HepG2 (cell line): Measurements from ENCODE around the gene NEAT1. TPM values are rescaled to one million over a fixed set of nuclear protein-coding genes. Genes with fewer than 3 reads are reported as not detected.

Experiments used
- CHCHD3 ChIP-seq: sonication (generic); formaldehyde crosslinking; IDR thresholded peaks from 2 replicates; pipeline ENCODE4 v1.8.0; 2022; ENCODE audit warnings: mild to moderate bottlenecking, missing genetic modification reagents, moderate library complexity
- FOXM1 ChIP-seq: sonication (generic); formaldehyde crosslinking; IDR thresholded peaks from 2 replicates; pipeline ENCODE4 v1.5.0; 2020; ENCODE audit warnings: missing genetic modification reagents
- GABPB1 ChIP-seq: IDR thresholded peaks from 2 replicates; pipeline ENCODE4 v1.6.1; 2016; ENCODE audit warnings: mild to moderate bottlenecking, missing genetic modification reagents, moderate library complexity, missing compliant biosample characterization
- GPN1 ChIP-seq: sonication (generic); formaldehyde crosslinking; IDR thresholded peaks from 2 replicates; pipeline ENCODE4 v1.5.1; 2020; ENCODE audit warnings: missing genetic modification reagents, borderline replicate concordance
- HMGXB3 ChIP-seq: sonication (generic); formaldehyde crosslinking; IDR thresholded peaks from 2 replicates; pipeline ENCODE4 v1.4.0; 2020; ENCODE audit warnings: missing genetic modification reagents, borderline replicate concordance
- HNRNPK ChIP-seq: fragments of 200-400 bp; formaldehyde crosslinking; IDR thresholded peaks from 2 replicates; pipeline ENCODE4 v1.6.1; 2018; ENCODE audit warnings: low read length, low read depth, moderate library complexity, mild to moderate bottlenecking; ENCODE audit not compliant: poor library complexity, severe bottlenecking
- IRF2 ChIP-seq: IDR thresholded peaks from 2 replicates; pipeline ENCODE4 v1.6.1; 2018; ENCODE audit warnings: missing genetic modification reagents, missing compliant biosample characterization
- NR2F2 ChIP-seq: IDR thresholded peaks from 2 replicates; pipeline ENCODE4 v1.6.1; 2012; ENCODE audit warnings: low read depth, inconsistent platforms, borderline replicate concordance
- REL ChIP-seq: sonication (generic); formaldehyde crosslinking; conservative IDR thresholded peaks from 2 replicates; pipeline ENCODE4 v1.8.0; 2022; ENCODE audit warnings: mild to moderate bottlenecking, missing genetic modification reagents, moderate library complexity
- RXRA ChIP-seq: sonication (generic); formaldehyde crosslinking; IDR thresholded peaks from 2 replicates; pipeline ENCODE4 v1.5.1; 2020; ENCODE audit warnings: missing genetic modification reagents
- TCF7L2 ChIP-seq: IDR thresholded peaks from 2 replicates; pipeline ENCODE4 v1.6.1; 2011; ENCODE audit warnings: mild to moderate bottlenecking, low read depth, low read length, moderate library complexity
- THRA ChIP-seq: sonication (generic); formaldehyde crosslinking; IDR thresholded peaks from 2 replicates; pipeline ENCODE4 v1.4.0; 2020; ENCODE audit warnings: missing genetic modification reagents, borderline replicate concordance
- WIZ ChIP-seq: sonication (generic); formaldehyde crosslinking; IDR thresholded peaks from 2 replicates; pipeline ENCODE4 v1.5.1; 2020; ENCODE audit warnings: mild to moderate bottlenecking, missing genetic modification reagents
- ZFP36 ChIP-seq: fragments of 150-350 bp; IDR thresholded peaks from 2 replicates; pipeline ENCODE4 v1.6.1; 2018; ENCODE audit warnings: borderline replicate concordance, low read length, low read depth; ENCODE audit not compliant: partially characterized antibody
- ZFP82 ChIP-seq: sonication (generic); formaldehyde crosslinking; IDR thresholded peaks from 2 replicates; pipeline ENCODE4 v1.5.1; 2020; ENCODE audit warnings: mild to moderate bottlenecking, missing genetic modification reagents, borderline replicate concordance
- ZNF547 ChIP-seq: sonication (generic); formaldehyde crosslinking; IDR thresholded peaks from 2 replicates; pipeline ENCODE4 v1.5.1; 2020; ENCODE audit warnings: mild to moderate bottlenecking, missing genetic modification reagents
- ZNF558 ChIP-seq: sonication (generic); formaldehyde crosslinking; IDR thresholded peaks from 2 replicates; pipeline ENCODE4 v1.9.0; 2022; ENCODE audit warnings: mild to moderate bottlenecking, missing genetic modification reagents, borderline replicate concordance
- ZNF629 ChIP-seq: sonication (generic); formaldehyde crosslinking; conservative IDR thresholded peaks from 2 replicates; pipeline ENCODE4 v1.5.0; 2020; ENCODE audit warnings: missing genetic modification reagents
- ZSCAN22 ChIP-seq: sonication (generic); formaldehyde crosslinking; IDR thresholded peaks from 2 replicates; pipeline ENCODE4 v1.4.0; 2020; ENCODE audit warnings: mild to moderate bottlenecking, missing genetic modification reagents
- polyA plus RNA-seq, 8 experiments: library from polyadenylated mRNA; depleted of rRNA in 3 of 8; stranded (reverse) in 7 of 8; unstranded in 1 of 8; fragments of >200 nt; fragmentation: Illumina TruSeq in 4 of 8; extraction: Trizol in 4 of 8; gene quantifications; 2 replicates each; pipeline versions ENCODE4 v1.2.1 to v1.2.3, GENCODE V29; 2011 to 2016; ENCODE audit warnings: low read depth in 4 of 8, missing spikeins in 1 of 8, mixed read lengths in 1 of 8; ENCODE audit not compliant: insufficient read depth in 1 of 8
- total RNA-seq, 5 experiments: library from RNA; depleted of rRNA; stranded (reverse); fragments of >200 nt; fragmentation: Illumina TruSeq; extraction: Trizol; gene quantifications; 2 replicates each; pipeline ENCODE4 v1.2.3, GENCODE V29; 2016; ENCODE audit warnings: low read depth in 1 of 5
- TF ChIP-seq, protein P1 (sequence below): sonication (generic); formaldehyde crosslinking; IDR thresholded peaks from 2 replicates; pipeline ENCODE4 v1.4.0; 2020; ENCODE audit warnings: missing genetic modification reagents

The NEAT1 gene
- total and polyA plus RNA-seq, 2 of the 13 experiments (the other 11 are each of a cell fraction or from before 2014, with no cell fraction given): 20.5 to 41.2 TPM

- TF ChIP-seq HMGXB3 (CRISPR knock-in tag) (no peak; the same call in 1 of the 2 replicates), ZFP36 (no peak), GPN1 (no peak), GABPB1 (CRISPR knock-in tag) (peak; percentile 79), HNRNPK (no peak), FOXM1 (CRISPR knock-in tag) (no peak), ZFP82 (CRISPR knock-in tag) (peak; percentile 79; the same call in 1 of the 2 replicates), CHCHD3 (CRISPR knock-in tag) (no peak), WIZ (no peak), ZNF547 (CRISPR knock-in tag) (peak; percentile 91; the same call in 1 of the 2 replicates), IRF2 (peak; percentile 70), RXRA (CRISPR knock-in tag) (peak; percentile 97), REL (CRISPR knock-in tag) (0 out of 2 replicates have a peak, but pooled peaks have one; percentile 64), ZNF558 (CRISPR knock-in tag) (no peak), NR2F2 (no peak), TCF7L2 (0 out of 2 replicates have a peak, but pooled peaks have one; percentile 25), THRA (CRISPR knock-in tag) (peak; percentile 96), ZNF629 (CRISPR knock-in tag) (peak; percentile 44), ZSCAN22 (CRISPR knock-in tag) (no peak; the same call in 1 of the 2 replicates)
- TF ChIP-seq, protein P1, sequence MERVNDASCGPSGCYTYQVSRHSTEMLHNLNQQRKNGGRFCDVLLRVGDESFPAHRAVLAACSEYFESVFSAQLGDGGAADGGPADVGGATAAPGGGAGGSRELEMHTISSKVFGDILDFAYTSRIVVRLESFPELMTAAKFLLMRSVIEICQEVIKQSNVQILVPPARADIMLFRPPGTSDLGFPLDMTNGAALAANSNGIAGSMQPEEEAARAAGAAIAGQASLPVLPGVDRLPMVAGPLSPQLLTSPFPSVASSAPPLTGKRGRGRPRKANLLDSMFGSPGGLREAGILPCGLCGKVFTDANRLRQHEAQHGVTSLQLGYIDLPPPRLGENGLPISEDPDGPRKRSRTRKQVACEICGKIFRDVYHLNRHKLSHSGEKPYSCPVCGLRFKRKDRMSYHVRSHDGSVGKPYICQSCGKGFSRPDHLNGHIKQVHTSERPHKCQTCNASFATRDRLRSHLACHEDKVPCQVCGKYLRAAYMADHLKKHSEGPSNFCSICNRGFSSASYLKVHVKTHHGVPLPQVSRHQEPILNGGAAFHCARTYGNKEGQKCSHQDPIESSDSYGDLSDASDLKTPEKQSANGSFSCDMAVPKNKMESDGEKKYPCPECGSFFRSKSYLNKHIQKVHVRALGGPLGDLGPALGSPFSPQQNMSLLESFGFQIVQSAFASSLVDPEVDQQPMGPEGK (CRISPR knock-in tag): peak; percentile 90
Measured at GRCh38 chr11:65418681-65419459, 3.7 kb upstream of the NEAT1 start (continued).
